HFFc6 (cell line): ENCODE measurements around the gene LRP6. TPM values are rescaled to one million over a fixed set of nuclear protein-coding genes. Genes with fewer than 3 reads are reported as not detected.

ENCODE experiments used
- DNase-seq: peaks from one replicate; pipeline ENCODE4 v3.0.0-alpha.2; 2018
- H3K27ac Mint-ChIP-seq: 2 replicates; pipeline ENCODE4 v1.8.0; 2020; ENCODE audit warnings: mild to moderate bottlenecking, mixed read lengths
- H3K27me3 Mint-ChIP-seq: 2 replicates; pipeline ENCODE4 v1.8.0; 2021; ENCODE audit warnings: mild to moderate bottlenecking, moderate library complexity, mixed read lengths; ENCODE audit not compliant: insufficient read depth
- H3K36me3 Mint-ChIP-seq: 2 replicates; pipeline ENCODE4 v1.8.0; 2021; ENCODE audit warnings: low read depth, mixed read lengths
- H3K4me1 Mint-ChIP-seq: 2 replicates; pipeline ENCODE4 v1.8.0; 2020; ENCODE audit warnings: low read depth, mixed read lengths
- H3K4me3 Mint-ChIP-seq: 2 replicates; pipeline ENCODE4 v1.8.0; 2020; ENCODE audit warnings: mild to moderate bottlenecking, moderate library complexity, mixed read lengths
- H3K9me3 Mint-ChIP-seq: 2 replicates; pipeline ENCODE4 v1.8.0; 2020; ENCODE audit warnings: mild to moderate bottlenecking, mixed read lengths
- total RNA-seq, 6 experiments: library from RNA; stranded (reverse); fragmentation: NEBNext Ultra II Directional; extraction: Animal tissue kit (Norgen Biotek cat#: 25700); gene quantifications; 2 replicates in 1 of 6; 3 replicates in 5 of 6; pipeline ENCODE4 v1.2.3, GENCODE V29; 2021
- TF ChIP-seq, protein P1 (sequence below): fragments of 200-600 bp; sonication (generic); IDR thresholded peaks from 2 replicates; pipeline ENCODE4 v1.5.0; 2021; ENCODE audit warnings: antibody characterized with exemption, mild to moderate bottlenecking

LRP6 gene
- total RNA-seq, 6 experiments from 2014 or later, result 24.0 to 31.6 (median 27.0) TPM

- H3K36me3 Mint-ChIP-seq, result peaks cover 72% of the 10 kb centered on the region
- no peak overlapping the region for H3K4me3 Mint-ChIP-seq
- H3K9me3 Mint-ChIP-seq, result peaks cover 36% of the 10 kb centered on the region
Measured at GRCh38 chr12:12197128-12197527, 69.7 kb downstream of the LRP6 start.

GRCh38 chr12:12195516-12195915 lies 71.3 kb downstream of the LRP6 start:
- H3K27ac Mint-ChIP-seq, result peak overlapping the region; percentile 69
- peaks cover 3% of the 10 kb centered on the region; the same call in 1 of the 2 replicates for H3K27me3 Mint-ChIP-seq
- H3K4me3 Mint-ChIP-seq, result peak overlapping the region; percentile 59
- H3K36me3 Mint-ChIP-seq, result peaks cover 56% of the 10 kb centered on the region
- TF ChIP-seq, protein P1, sequence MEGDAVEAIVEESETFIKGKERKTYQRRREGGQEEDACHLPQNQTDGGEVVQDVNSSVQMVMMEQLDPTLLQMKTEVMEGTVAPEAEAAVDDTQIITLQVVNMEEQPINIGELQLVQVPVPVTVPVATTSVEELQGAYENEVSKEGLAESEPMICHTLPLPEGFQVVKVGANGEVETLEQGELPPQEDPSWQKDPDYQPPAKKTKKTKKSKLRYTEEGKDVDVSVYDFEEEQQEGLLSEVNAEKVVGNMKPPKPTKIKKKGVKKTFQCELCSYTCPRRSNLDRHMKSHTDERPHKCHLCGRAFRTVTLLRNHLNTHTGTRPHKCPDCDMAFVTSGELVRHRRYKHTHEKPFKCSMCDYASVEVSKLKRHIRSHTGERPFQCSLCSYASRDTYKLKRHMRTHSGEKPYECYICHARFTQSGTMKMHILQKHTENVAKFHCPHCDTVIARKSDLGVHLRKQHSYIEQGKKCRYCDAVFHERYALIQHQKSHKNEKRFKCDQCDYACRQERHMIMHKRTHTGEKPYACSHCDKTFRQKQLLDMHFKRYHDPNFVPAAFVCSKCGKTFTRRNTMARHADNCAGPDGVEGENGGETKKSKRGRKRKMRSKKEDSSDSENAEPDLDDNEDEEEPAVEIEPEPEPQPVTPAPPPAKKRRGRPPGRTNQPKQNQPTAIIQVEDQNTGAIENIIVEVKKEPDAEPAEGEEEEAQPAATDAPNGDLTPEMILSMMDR, result no peak
- peak; percentile 71 for DNase-seq
- peaks cover 75% of the 10 kb centered on the region for H3K4me1 Mint-ChIP-seq
- peaks cover 36% of the 10 kb centered on the region for H3K9me3 Mint-ChIP-seq

More at GRCh38 chr12:12197128-12197527, 69.7 kb downstream of the LRP6 start:
- Mint-ChIP-seq H3K27me3 (peaks cover 3% of the 10 kb centered on the region; the same call in 1 of the 2 replicates), H3K4me1 (peaks cover 72% of the 10 kb centered on the region), H3K27ac (no peak overlapping the region)
- DNase-seq, result no peak
- TF ChIP-seq, protein P1, result no peak

- H3K27me3 Mint-ChIP-seq, result peaks cover 3% of the 10 kb centered on the region; the same call in 1 of the 2 replicates
- peaks cover 52% of the 10 kb centered on the region for H3K36me3 Mint-ChIP-seq
- TF ChIP-seq, protein P1, result no peak
- H3K9me3 Mint-ChIP-seq, result peaks cover 35% of the 10 kb centered on the region
- DNase-seq, result no peak
- peaks cover 75% of the 10 kb centered on the region for H3K4me1 Mint-ChIP-seq
- H3K27ac Mint-ChIP-seq, result peak overlapping the region; percentile 69
- H3K4me3 Mint-ChIP-seq, result peak overlapping the region; percentile 59
Measured at GRCh38 chr12:12195081-12195480, 71.8 kb downstream of the LRP6 start.

DNA sequence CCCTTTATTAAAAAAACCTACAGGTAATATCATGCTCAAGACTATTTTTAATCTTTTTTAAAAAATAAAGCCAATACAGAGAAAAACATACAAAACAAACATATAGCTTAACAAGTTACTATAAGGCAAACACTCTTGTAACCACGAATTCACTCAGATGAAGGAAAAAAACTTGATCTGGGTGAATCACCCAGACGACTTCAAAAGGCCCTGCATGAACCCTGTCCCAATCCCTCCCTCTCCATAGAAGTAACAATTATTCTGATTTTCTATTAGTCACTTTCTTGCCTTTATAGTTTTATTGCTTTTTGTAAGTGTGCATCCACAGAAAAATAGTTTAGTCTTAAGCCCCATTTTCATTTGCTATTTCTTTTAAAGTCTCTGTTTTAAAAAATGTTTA lies 72.6 kb downstream of the LRP6 start:
- H3K27me3 Mint-ChIP-seq, result peaks cover 1% of the 10 kb centered on the region; the same call in 1 of the 2 replicates
- peaks cover 77% of the 10 kb centered on the region for H3K4me1 Mint-ChIP-seq
- no peak overlapping the region for H3K27ac Mint-ChIP-seq
- H3K4me3 Mint-ChIP-seq, result no peak overlapping the region
- peak; percentile 50 for DNase-seq
- peaks cover 47% of the 10 kb centered on the region for H3K36me3 Mint-ChIP-seq
- H3K9me3 Mint-ChIP-seq, result peaks cover 32% of the 10 kb centered on the region
- TF ChIP-seq, protein P1, result no peak

GRCh38 chr12:12191008-12191407 lies 75.8 kb downstream of the LRP6 start:
- TF ChIP-seq, protein P1, result no peak
- Mint-ChIP-seq H3K4me1 (peaks cover 64% of the 10 kb centered on the region), H3K27ac (no peak overlapping the region), H3K27me3 (no peaks in the 10 kb centered on the region; the same call in 1 of the 2 replicates), H3K9me3 (peaks cover 3% of the 10 kb centered on the region; the same call in 1 of the 2 replicates), H3K4me3 (no peak overlapping the region), H3K36me3 (peaks cover 25% of the 10 kb centered on the region)
- DNase-seq, result no peak
